GM12878 (cell line): ENCODE measurements around the gene GP2.

ENCODE experiments used
- CBFB ChIP-seq: IDR thresholded peaks from 2 replicates; pipeline ENCODE4 v1.6.1; 2016; ENCODE audit warnings: antibody characterized with exemption, low read depth
- CREM ChIP-seq: IDR thresholded peaks from 2 replicates; pipeline ENCODE4 v1.6.1; 2014; ENCODE audit warnings: antibody characterized with exemption, low read depth
- TBL1XR1 ChIP-seq: IDR thresholded peaks from 2 replicates; pipeline ENCODE4 v1.6.1; 2012; ENCODE audit warnings: low read depth, low read length, improper control_type of control experiment
- TCF7 ChIP-seq: IDR thresholded peaks from 2 replicates; pipeline ENCODE4 v1.6.1; 2014; ENCODE audit warnings: antibody characterized with exemption, borderline replicate concordance
- YY1 ChIP-seq: IDR thresholded peaks from 2 replicates; pipeline ENCODE4 v1.6.1; 2011; ENCODE audit warnings: low read depth, mild to moderate bottlenecking, low read length
- TF ChIP-seq, protein P1 (sequence below), 3 experiments: IDR thresholded peaks in 2 of 3; conservative IDR thresholded peaks in 1 of 3; 2 replicates each; pipeline ENCODE4 v1.5.1; 2011; ENCODE audit warnings: low read depth in 3 of 3, low read length in 3 of 3, mild to moderate bottlenecking in 3 of 3, control low read depth in 2 of 3, moderate library complexity in 2 of 3, inconsistent platforms in 1 of 3, mixed read lengths in 1 of 3; ENCODE audit not compliant: control insufficient read depth in 2 of 3, insufficient read depth in 1 of 3; ENCODE audit errors: extremely low read depth in 1 of 3
- TF ChIP-seq, protein P2 (sequence below): IDR thresholded peaks from 2 replicates; pipeline ENCODE4 v1.6.1; 2011; ENCODE audit warnings: low read depth, mild to moderate bottlenecking, low read length, moderate library complexity, borderline replicate concordance; ENCODE audit errors: extremely low read depth
- TF ChIP-seq, protein P3 (sequence below): IDR thresholded peaks from 2 replicates; pipeline ENCODE4 v1.6.1; 2012; ENCODE audit warnings: low read depth, low read length, improper control_type of control experiment

DNA sequence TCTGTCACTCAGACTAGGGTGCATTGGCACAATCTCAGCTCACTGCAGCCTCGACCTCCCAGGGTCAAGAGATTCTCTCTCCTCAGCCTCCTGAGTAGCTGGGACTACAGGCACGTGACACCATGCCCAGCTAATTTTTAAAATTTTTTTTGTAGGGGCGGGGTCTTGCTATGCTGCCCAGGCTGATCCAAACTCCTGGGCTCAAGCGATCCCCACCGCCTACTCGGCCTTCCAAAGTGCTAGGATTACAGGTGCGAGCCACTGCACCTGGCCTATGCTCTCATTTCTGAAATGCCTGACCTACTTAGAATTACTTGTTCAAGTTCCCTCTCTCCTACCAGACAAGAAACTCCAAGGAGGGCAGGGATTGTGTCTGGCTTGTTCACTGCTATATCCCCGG is 5.1 kb upstream of the GP2 start:
- TF ChIP-seq CBFB (no peak), TCF7 (no peak), TBL1XR1 (no peak), YY1 (no peak), CREM (no peak)
- TF ChIP-seq, protein P1, sequence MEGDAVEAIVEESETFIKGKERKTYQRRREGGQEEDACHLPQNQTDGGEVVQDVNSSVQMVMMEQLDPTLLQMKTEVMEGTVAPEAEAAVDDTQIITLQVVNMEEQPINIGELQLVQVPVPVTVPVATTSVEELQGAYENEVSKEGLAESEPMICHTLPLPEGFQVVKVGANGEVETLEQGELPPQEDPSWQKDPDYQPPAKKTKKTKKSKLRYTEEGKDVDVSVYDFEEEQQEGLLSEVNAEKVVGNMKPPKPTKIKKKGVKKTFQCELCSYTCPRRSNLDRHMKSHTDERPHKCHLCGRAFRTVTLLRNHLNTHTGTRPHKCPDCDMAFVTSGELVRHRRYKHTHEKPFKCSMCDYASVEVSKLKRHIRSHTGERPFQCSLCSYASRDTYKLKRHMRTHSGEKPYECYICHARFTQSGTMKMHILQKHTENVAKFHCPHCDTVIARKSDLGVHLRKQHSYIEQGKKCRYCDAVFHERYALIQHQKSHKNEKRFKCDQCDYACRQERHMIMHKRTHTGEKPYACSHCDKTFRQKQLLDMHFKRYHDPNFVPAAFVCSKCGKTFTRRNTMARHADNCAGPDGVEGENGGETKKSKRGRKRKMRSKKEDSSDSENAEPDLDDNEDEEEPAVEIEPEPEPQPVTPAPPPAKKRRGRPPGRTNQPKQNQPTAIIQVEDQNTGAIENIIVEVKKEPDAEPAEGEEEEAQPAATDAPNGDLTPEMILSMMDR (IDR thresholded peaks at IDR 0.05 in 2 of 3, conservative IDR thresholded peaks at IDR 0.05 in 1 of 3; ENCODE audit: control insufficient read depth in 2 of 3, extremely low read depth in 1 of 3, insufficient read depth in 1 of 3, low read depth in 3 of 3, low read length in 3 of 3), result no peak
- TF ChIP-seq, protein P2, sequence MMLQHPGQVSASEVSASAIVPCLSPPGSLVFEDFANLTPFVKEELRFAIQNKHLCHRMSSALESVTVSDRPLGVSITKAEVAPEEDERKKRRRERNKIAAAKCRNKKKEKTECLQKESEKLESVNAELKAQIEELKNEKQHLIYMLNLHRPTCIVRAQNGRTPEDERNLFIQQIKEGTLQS, result no peak
- TF ChIP-seq, protein P3, sequence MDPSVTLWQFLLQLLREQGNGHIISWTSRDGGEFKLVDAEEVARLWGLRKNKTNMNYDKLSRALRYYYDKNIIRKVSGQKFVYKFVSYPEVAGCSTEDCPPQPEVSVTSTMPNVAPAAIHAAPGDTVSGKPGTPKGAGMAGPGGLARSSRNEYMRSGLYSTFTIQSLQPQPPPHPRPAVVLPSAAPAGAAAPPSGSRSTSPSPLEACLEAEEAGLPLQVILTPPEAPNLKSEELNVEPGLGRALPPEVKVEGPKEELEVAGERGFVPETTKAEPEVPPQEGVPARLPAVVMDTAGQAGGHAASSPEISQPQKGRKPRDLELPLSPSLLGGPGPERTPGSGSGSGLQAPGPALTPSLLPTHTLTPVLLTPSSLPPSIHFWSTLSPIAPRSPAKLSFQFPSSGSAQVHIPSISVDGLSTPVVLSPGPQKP, result no peak
